Measurements from ENCODE around the gene KRTAP4-1.
A peak's percentile ranks its signal among the peaks of the same experiment; 100 is the strongest.
"Not testable (repeated sequence)": the region's sequence is repeated elsewhere in the genome, so short reads cannot be mapped to it uniquely, and the experiment has no call there.

Gene KRTAP4-1

DNA sequence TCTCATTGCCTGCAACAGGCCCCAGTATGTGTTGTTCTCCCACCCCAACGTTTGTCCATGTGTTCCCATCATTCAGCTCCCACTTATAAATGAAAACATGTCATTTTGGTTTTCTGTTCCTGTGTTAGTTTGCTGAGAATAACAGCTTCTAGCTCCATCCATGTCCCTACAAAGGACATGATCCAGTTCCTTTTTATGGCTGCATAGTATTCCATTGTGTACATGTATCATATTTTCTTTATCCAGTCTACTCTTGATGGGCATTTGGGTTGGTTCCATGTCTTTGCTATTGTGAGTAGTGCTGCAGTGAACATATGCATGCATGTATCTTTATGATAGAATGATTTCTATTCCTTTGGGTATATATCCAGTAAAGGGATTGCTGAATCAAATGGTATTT, 31.0 kb upstream of the KRTAP4-1 start:
- no peak for TF ChIP-seq CTCF (IDR thresholded peaks at IDR 0.05; ENCODE audit: control insufficient read depth, insufficient read depth, low read depth, low read length, missing control alignments)
- no peak for DNase-seq (ENCODE audit: low read depth)

GRCh38 chr17:41212524-41213169, 27.9 kb upstream of the KRTAP4-1 start:
- TF ChIP-seq CTCF (IDR thresholded peaks at IDR 0.05; ENCODE audit: control insufficient read depth, insufficient read depth, low read depth, low read length, missing control alignments) = no peak
- no peak for DNase-seq (ENCODE audit: low read depth)
- H3K4me3 ChIP-seq (ENCODE audit: control insufficient read depth, low read depth, low read length) = no peak overlapping the region

More for the DNA sequence above, 31.0 kb upstream of the KRTAP4-1 start:
- H3K4me3 ChIP-seq (ENCODE audit: control insufficient read depth, low read depth, low read length) = no peak overlapping the region

DNA sequence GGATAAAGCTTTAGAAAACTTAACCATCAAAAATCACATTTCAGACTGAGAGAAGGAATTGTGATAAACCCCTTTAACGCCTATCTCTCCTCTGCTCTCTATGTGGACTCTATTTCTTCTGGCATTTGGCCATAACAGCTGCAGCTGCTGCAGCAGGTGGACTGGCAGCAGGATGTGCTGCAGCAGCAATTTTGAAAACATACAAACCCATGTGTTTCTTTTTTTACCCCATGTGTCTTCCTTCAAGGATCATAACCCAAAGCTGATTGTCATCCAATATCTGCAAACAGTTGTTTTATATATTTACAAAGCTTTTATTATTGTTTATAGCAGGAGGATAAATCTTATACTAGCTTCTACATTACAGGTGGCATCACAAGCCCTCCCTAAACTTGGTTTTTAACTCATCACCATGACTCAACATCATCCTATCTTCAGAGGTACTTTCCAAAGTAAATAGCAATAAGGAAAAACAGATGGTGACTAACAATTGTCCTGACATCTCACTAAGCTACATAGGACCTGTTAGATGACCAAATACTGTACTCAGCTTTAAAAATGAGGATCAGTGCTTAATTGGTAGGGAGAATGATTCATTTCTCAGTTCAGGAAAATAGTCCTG, 27.2 kb upstream of the KRTAP4-1 start:
- peak; percentile 52 for DNase-seq (ENCODE audit: low read depth)
- no peak for TF ChIP-seq CTCF (IDR thresholded peaks at IDR 0.05; ENCODE audit: control insufficient read depth, insufficient read depth, low read depth, low read length, missing control alignments)
- H3K4me3 ChIP-seq (ENCODE audit: control insufficient read depth, low read depth, low read length) = no peak overlapping the region

DNA sequence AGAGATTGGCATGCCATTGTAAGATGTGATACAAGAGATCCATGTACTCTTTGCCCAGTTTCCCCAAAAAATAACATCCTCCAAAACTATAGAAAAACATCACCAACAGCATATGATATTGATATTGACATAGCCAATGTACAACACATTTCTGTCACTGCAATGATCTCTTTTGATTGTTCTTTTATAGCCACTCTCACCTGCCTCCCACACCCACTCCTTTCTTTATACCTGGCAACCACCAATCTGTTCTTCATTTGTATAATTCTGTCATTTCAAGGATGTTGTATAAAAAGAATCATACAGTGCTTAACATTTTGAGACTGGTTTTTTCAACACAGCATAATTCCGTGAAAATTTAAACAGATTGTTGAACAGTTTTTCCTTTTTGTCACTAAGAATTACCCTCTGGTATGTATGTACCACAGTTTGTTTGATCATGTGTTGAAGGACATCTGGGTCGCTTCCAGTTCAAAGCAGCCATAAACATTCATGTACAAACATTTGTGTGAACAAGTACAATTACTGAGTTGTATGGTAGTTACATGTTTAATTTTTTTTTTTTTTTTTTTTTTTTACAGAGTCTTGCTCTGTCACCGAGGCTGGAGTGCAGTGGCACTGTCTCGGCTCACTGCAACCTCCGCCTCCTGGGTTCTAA, 14.8 kb upstream of the KRTAP4-1 start:
- TF ChIP-seq CTCF (IDR thresholded peaks at IDR 0.05; ENCODE audit: control insufficient read depth, insufficient read depth, low read depth, low read length, missing control alignments) = no peak
- H3K4me3 ChIP-seq (ENCODE audit: control insufficient read depth, low read depth, low read length) = no peak overlapping the region
- no peak for DNase-seq (ENCODE audit: low read depth)

GRCh38 chr17:41196068-41196467, 11.4 kb upstream of the KRTAP4-1 start:
- DNase-seq (ENCODE audit: low read depth) = no peak
- no peak overlapping the region for H3K4me3 ChIP-seq (ENCODE audit: control insufficient read depth, low read depth, low read length)
- TF ChIP-seq CTCF (IDR thresholded peaks at IDR 0.05; ENCODE audit: control insufficient read depth, insufficient read depth, low read depth, low read length, missing control alignments) = no peak

GRCh38 chr17:41190328-41190727, 5.6 kb upstream of the KRTAP4-1 start:
- H3K4me3 ChIP-seq (ENCODE audit: control insufficient read depth, low read depth, low read length) = no peak overlapping the region
- no peak for TF ChIP-seq CTCF (IDR thresholded peaks at IDR 0.05; ENCODE audit: control insufficient read depth, insufficient read depth, low read depth, low read length, missing control alignments)
- DNase-seq (ENCODE audit: low read depth) = no peak

DNA sequence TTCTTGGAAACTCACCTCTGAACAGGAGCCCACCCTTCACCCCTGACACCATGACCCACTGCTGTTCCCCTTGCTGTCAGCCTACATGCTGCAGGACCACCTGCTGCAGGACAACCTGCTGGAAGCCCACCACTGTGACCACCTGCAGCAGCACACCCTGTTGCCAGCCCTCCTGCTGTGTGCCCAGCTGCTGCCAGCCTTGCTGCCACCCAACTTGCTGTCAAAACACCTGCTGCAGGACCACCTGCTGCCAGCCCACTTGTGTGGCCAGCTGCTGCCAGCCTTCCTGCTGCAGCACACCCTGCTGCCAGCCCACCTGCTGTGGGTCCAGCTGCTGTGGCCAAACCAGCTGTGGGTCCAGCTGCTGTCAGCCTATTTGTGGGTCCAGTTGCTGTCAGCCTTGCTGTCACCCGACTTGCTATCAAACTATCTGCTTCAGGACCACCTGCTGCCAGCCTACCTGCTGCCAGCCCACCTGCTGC, 5.2 kb upstream of the KRTAP4-1 start, which contains the start of gene KRTAP9-1:
TSS of gene KRTAP9-1 (plus strand) at position 51 of the 482 bp plus-strand sequence. CDS start at position 51, 0 bp downstream.
- DNase-seq (ENCODE audit: low read depth); H3K4me3 ChIP-seq (ENCODE audit: control insufficient read depth, low read depth, low read length): not testable (repeated sequence)
